Fibroblast of gingiva (primary cell): ENCODE results near the gene ARMC6.
A peak's percentile ranks its signal among the peaks of the same experiment; 100 is the strongest.

ENCODE experiments used
- DNase-seq: peaks from one replicate; pipeline ENCODE4 v3.0.0-alpha.2; 2011; ENCODE audit warnings: low read depth

The ARMC6 gene

DNA sequence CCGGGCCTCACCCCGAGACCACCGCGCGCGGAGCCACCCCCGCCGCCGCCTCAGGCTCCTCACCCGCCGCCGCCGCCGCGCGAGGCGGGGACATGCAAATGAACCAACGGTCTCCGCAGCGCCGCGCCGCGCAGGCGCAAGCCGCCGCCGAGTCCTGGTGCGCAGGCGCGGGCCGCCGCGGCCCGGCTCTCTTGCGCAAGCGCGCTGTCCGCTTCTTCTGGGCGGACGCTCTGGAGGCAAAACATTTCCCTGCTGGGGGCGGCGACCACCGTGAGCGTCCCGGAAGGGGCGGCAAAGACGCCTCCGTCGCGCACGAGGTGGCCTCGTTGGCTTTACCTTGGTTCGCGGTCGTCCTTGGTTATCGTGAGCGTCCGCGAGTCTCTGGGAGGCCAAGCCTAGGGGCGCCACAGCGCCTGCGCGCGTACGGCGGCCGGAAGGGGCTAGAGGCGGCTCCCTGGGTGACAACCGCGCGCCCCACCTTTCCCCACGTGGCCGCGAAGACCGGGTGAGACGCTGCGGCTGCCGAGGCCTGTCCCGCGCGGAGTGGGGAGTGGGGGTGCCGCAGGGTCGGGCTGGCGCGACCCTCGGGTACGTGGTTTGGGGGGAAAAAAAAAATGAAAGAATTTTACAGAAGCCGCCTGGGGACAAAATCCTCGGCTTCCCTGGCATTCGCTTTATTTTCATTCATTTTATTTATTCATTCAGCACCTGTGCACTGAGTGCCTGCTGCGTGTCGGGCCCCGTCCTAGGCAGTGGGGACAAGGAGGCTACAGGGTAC is at the start of gene ARMC6, which contains the start of gene SUGP2:
ARMC6 (plus strand) TSS at position 178 of the 778 bp plus-strand sequence. CDS start 607 bp downstream, outside the sequence.
SUGP2 (minus strand) TSS at position 92 of the 778 bp plus-strand sequence. CDS start 2,446 bp downstream, outside the sequence.
- DNase-seq = peak; percentile 78

DNA sequence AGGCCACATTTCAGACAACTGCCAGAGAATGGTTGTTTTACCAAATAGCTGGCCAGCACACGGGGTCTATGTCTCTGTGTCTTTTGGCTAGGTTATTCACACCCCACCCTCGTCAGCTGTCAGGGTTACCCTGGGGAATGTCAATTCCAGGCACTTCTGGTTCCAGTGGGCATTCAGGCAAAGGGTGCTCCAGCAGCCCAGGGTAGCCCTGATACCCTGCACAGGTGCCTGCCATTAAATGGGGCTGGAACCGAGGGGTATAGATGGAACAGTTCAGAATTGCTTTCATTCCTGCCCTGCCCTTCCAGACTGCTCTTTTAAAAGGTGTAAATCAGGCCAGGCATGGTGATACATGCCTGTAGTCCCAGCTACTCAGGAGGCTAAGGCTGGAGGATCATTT is 49.2 kb upstream of the ARMC6 start:
- no peak for DNase-seq

DNA sequence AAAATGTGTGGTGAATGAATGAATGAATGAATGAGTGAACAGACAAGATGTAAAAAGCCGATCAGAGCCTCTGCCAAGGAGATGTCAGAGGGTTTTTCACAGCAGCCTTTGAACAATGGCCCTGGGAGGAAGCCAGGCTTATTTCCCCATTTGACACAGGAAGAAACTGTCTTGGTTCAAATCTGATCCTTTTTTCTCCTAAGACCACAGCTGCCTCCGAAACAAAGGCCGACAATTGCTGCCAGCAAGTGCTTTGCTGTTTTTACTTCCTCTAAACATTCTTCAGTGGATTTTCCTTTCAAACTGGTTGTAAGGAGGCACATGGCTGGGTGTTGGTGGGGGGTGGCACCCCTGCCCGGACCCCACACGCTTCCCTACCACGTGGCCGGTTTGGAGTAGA is 48.1 kb upstream of the ARMC6 start:
- no peak for DNase-seq

DNA sequence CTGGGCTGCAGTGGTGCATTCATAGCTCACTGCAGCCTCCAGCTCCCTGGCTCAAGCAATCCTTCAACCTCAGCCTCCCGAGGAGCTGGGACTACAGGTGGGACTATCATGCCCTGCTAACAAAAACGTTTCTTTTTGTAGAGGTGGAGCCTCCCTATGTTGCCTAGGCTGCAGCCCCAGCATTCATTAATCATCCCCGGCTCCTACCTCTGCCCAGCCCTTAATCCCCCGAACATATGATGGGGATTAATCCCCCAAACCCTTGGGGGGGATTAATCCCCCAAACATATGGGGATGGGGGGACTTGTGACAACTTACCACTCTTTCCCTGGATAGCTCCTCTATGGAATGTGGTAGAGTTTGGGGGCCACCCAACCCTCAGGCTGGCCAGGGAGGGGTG is 45.9 kb upstream of the ARMC6 start:
- no peak for DNase-seq

DNA sequence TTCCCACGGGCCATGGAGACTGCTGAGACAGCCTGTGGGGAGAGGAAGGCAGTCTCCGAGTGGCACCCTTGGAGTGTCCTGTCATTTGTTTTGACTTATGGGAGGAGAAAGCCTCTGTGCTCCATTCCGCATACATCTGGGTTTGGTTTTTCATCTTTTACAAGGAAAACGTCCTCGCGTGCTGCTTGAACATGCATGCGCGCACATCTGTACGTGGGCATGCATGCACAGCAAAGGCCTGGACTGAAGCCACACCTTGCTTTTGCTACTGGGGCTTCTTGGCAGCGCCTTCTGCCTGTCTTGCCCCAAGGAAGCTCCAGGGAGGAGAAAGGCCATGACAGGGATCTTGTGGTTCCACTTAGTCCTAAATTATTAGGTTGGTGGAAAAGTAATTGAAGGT is 44.1 kb upstream of the ARMC6 start:
- DNase-seq = no peak

GRCh38 chr19:18990128-18990708 is 43.2 kb upstream of the ARMC6 start:
- no peak for DNase-seq

DNA sequence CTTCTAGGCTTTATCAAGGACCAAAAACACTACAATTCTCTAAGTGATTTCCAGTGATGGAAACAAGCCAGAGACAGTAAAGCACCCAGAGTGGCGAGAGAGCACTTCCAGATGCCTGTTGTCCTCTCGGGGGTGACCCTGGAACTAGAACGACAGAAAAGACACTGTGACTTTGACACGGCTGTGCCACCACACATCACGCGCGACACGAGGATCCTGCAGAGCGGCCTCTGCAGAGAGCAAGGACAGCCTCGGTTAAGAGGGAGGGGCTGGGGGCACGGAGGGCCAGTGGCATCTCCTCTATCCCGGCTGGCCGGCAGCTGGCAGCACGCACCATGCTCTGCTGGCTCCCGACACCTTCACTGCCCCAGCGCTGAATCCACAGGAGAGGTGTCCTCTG is 42.4 kb upstream of the ARMC6 start:
- DNase-seq = no peak

DNA sequence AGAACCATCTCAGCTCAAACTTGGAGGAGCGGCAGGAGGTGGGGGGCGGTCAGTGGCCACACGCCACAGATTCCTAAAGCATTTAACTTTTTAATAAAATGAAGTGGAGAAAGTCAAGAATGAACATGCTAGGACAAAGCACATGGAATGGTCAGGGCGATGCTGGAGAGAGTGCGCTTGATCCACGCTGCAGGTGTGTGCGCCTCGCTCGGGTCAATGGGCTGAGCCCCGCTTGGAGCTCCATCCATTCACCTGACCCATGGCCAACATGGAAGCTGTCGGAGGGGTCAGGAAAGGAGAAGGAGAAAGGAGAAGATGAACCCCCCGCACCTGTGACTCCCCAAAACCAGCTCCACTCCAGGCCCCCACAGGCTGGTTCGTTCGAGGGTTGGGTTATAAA is 41.9 kb upstream of the ARMC6 start:
- no peak for DNase-seq

- DNase-seq = no peak
Observed at GRCh38 chr19:18992696-18993095, 40.7 kb upstream of the ARMC6 start.

GRCh38 chr19:18993115-18993514 is 40.3 kb upstream of the ARMC6 start:
- DNase-seq = no peak

- peak; percentile 89 for DNase-seq
Observed at GRCh38 chr19:18995804-18996241, 37.6 kb upstream of the ARMC6 start.

GRCh38 chr19:18996351-18996750 is 37.1 kb upstream of the ARMC6 start:
- DNase-seq = no peak

GRCh38 chr19:18996796-18997394 is 36.5 kb upstream of the ARMC6 start:
- DNase-seq = no peak

DNA sequence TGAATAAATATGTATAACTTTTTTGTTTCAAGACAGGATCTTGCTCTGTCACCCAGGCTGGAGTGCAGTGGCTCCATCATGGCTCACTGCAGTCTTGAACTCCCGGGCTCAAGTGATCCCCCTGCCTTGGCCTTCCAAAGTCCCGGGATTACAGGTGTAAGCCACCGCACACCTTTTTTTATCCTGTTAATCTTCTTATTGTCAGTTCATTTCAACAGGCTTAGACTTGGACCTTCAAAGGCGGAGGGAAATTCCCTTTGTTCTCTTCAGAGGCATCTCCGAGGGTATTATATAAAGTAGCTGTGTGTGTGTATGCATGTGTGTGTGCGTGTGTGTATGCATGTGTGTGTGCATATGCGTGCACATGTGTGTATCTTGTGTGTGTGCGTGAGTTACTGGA is 35.1 kb upstream of the ARMC6 start:
- no peak for DNase-seq

DNA sequence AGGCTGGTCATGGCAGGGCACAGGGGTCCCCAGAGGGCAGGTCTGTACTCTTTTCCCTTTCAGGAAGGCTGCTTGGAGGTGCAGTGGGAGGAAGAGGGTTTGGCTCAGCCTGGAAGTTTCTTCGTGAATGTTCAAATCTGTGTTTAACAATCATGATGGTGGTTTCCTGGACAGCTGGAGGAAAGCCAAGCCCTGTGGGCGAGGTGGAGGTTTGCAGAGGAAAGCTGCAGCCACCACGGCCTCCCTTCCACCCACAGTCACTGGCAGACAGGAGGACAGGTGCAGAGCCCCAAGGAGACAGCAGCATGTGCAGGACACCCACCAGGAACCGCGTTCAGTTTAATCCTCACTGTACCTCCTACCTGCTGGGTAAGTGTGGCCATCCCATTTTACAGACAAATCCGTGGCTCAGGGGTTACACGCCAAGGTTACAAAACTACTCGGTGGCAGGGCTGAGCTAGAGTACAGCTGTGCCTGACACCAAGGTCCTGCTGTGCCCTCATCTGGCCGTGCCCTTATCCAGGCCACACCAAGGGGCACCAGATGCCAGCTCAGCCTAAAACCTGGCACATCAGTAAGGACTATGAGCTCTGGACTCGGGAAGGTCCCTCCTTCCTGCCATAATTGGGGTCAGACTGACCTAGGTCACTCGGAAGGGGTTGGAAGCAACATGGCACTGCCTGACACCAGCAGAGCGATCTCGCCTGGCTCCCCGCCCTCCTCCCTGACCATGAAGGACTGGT is 34.2 kb upstream of the ARMC6 start:
- DNase-seq = no peak

DNA sequence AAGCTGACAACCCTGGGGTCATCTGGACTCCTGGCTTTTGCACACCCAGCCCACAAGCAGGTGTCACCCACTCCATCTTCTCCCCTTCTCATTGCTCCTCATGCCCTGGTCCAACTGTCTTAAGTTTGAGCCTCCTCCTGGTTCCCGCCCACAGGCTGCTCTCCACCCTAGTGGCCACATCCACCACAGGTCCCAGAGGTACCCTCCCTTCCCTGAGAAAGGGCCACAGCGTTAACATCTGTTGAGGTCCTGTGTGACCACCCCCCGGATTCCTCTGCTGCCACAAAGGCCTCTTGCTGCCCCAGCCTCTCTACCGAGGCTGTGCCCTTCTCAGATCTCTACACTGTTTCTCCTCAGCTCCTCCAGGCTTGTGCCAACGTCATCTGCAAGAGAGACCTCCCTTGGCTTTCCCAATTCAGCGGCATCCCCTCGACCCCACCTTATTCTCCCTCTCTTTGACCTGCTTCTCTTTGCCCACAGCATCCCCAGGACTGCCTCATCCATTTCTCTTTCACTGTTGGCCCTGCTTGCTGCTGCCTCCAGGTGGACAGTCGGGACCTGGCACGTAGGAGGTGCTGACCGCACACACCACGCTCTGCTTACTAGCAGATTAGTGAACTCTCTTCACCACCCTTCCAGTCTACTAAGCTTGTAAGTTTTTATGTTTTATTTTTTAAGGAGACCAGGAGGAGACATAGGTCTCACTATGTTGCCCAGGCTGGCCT is 33.3 kb upstream of the ARMC6 start:
- no peak for DNase-seq

DNA sequence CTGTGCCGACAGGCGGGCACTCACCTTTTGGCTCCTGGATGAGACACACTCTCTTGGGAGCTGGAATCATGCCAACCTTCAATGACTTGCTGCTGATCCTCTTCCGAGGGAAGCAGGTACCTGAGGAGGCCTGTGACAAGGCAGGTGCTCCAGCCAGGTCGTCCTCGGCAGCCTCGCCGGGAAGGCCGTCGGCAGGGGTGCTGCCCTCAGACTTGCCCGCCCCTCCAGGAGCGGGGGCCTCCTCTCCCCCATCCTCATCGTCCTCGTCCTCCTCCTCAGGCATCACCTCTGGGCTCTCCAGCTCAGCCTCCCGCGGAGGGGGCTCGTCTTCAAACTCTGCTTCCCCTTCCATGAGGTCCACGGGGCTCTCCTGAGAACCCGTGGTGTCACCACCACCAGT is 29.3 kb upstream of the ARMC6 start:
- DNase-seq = no peak

DNA sequence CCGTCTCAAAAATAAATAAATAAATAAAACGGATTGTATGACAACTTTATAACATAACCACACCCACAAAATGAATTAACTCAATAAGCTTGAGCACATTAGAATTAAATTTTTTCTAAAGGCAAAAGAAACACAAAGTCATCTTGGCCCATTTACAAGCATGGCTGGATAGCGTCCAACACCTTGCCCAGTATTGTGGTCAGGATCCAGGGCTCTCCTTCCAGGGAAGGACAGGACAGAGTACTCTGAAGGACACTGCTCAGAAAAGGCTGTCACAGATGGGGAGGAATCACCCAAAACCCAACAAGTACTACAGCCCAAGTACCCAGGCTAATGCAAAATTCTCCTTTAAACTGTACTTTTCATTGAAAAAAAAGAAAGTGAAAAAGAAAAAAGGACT is 27.2 kb upstream of the ARMC6 start:
- no peak for DNase-seq

DNA sequence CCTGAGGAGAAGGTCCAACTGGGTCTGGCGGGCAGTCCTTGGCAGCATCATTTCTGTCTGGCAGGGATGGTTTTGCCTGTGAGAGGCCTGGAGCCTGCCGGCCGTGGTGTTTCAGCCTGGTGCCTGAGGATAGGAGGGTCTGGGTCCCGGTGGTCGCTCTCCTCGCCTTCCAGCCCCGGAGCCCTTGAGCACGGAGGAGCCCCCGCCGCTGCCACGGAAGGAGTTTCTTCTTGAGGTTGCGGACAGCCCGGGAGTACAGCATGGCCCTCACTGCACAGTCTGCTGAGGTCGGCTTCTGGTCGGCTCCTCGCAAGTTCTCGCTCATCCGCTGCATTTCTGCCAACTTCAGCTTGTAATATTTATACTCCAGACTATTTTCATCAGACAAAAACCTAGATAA is 23.5 kb upstream of the ARMC6 start:
- DNase-seq = no peak

GRCh38 chr19:19010551-19010950 is 22.9 kb upstream of the ARMC6 start:
- no peak for DNase-seq

- peak; percentile 70 for DNase-seq
Observed at GRCh38 chr19:19021115-19021514, 12.3 kb upstream of the ARMC6 start.
